Muscle of leg (tissue), 11 donors: ENCODE results near the gene FBXW7. TPM values are rescaled to one million over a fixed set of nuclear protein-coding genes. Genes with fewer than 3 reads are reported as not detected.

Experiments
- DNase-seq: peaks from one replicate; pipeline ENCODE4 v3.0.0; 2013
- H3K27ac ChIP-seq: one replicate; pipeline ENCODE4 v1.5.1; 2013; ENCODE audit warnings: mild to moderate bottlenecking, low read length, control low read depth
- H3K27me3 ChIP-seq: one replicate; pipeline ENCODE4 v1.6.1; 2013; ENCODE audit warnings: low read length; ENCODE audit not compliant: control insufficient read depth, insufficient read depth
- H3K36me3 ChIP-seq: one replicate; pipeline ENCODE4 v1.6.1; 2013; ENCODE audit warnings: low read length; ENCODE audit not compliant: control insufficient read depth, insufficient read depth
- H3K4me1 ChIP-seq: one replicate; pipeline ENCODE4 v1.6.1; 2013; ENCODE audit warnings: low read length; ENCODE audit not compliant: control insufficient read depth, insufficient read depth
- H3K4me3 ChIP-seq: one replicate; pipeline ENCODE4 v1.5.1; 2013; ENCODE audit warnings: low read length, control low read depth
- H3K9me3 ChIP-seq: replicated peaks from 2 replicates; pipeline ENCODE4 v1.6.1; 2013; ENCODE audit warnings: low read depth, low read length; ENCODE audit not compliant: control insufficient read depth
- WGBS: methylation state at CpG from one replicate; pipeline ENCODE4 v1.1.5; 2013; ENCODE audit warnings: missing lambda C conversion rate; ENCODE audit not compliant: insufficient coverage; 5-methylcytosine and 5-hydroxymethylcytosine counted together
- polyA plus RNA-seq, 8 donors: library from polyadenylated mRNA; unstranded; fragments of 120-200 nt; gene quantifications; one replicate each; pipeline versions ENCODE4 v1.2.1 to v1.2.3, GENCODE V29; 2013; ENCODE audit warnings: inconsistent platforms in 1 of 8, low replicate concordance in 1 of 8; ENCODE audit not compliant: insufficient read length in 8 of 8, insufficient read depth in 1 of 8
- total RNA-seq: library from RNA; stranded (reverse); fragments of 120-200 nt; gene quantifications from one replicate; pipeline ENCODE4 v1.2.4, GENCODE V29; 2013

The FBXW7 gene
- total and polyA plus RNA-seq, 9 donors = 18.9 to 73.7 (median 24.6) TPM

- no peaks in the 10 kb centered on the region for H3K27me3 ChIP-seq
- H3K4me1 ChIP-seq = no peaks in the 10 kb centered on the region
- no peaks in the 10 kb centered on the region for H3K36me3 ChIP-seq
- no CpG with 5 or more reads among the region's 1 CpG for WGBS
- no peak overlapping the region for H3K27ac ChIP-seq
- H3K4me3 ChIP-seq = no peak overlapping the region
- no peaks in the 10 kb centered on the region for H3K9me3 ChIP-seq
- no peak for DNase-seq
Measured at GRCh38 chr4:152421576-152421975, 114.3 kb downstream of the FBXW7 start.

- Histone ChIP-seq H3K4me1 (no peaks in the 10 kb centered on the region), H3K36me3 (no peaks in the 10 kb centered on the region), H3K4me3 (no peak overlapping the region), H3K27ac (no peak overlapping the region), H3K9me3 (no peaks in the 10 kb centered on the region), H3K27me3 (no peaks in the 10 kb centered on the region)
- no peak for DNase-seq
- WGBS = no CpG with 5 or more reads among the region's 2 CpGs
Measured at GRCh38 chr4:152419809-152420208, 116.1 kb downstream of the FBXW7 start.

DNA sequence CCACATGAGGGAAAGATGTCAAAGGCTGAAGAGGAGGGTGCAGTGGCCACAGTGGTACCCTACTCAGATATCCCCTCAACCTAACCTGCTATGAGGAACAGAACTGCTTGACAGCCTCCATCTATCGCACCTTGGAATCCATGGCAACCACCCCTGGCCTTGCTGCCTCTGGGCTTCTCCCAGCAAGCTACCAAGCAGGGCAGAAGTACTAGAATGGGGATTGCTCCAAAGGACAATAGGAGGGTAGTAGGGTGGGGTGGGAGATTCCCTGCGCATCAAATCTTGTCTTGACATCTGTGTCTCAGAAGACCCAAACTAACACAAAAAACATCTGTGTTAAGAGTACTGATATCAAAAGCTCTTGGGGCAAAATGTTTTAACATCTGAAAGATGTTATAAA, 118.2 kb downstream of the FBXW7 start:
- no peak for DNase-seq
- Histone ChIP-seq H3K4me1 (no peaks in the 10 kb centered on the region), H3K9me3 (no peaks in the 10 kb centered on the region), H3K4me3 (no peak overlapping the region), H3K27me3 (no peaks in the 10 kb centered on the region), H3K36me3 (no peaks in the 10 kb centered on the region), H3K27ac (no peak overlapping the region)
- no CpG with 5 or more reads among the region's 2 CpGs for WGBS

DNA sequence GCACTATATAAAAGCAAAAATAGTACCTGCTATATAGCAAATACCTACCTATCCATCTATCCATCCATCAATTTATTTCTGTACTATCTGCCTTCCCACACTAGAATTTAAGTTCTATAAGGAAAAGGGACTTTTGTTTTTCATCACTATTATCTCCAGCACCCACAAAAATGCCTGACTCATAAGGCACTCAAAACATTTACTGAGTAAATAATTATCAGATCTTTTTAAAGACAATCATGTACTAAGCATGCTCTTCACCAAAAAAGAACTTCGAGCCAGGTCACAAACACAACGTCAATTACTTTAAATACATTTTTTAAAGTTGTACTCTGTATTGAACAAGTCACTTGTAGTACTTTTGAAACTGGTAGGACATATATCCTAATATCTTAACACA, 119.9 kb downstream of the FBXW7 start:
- WGBS = no CpG with 5 or more reads among the region's 2 CpGs

GRCh38 chr4:152408514-152409327, 127.2 kb downstream of the FBXW7 start:
- Histone ChIP-seq H3K36me3 (no peaks in the 10 kb centered on the region), H3K4me1 (no peaks in the 10 kb centered on the region), H3K4me3 (no peak overlapping the region), H3K27ac (no peak overlapping the region), H3K9me3 (no peaks in the 10 kb centered on the region), H3K27me3 (no peaks in the 10 kb centered on the region)
- WGBS = no CpG with 5 or more reads among the region's 3 CpGs
- DNase-seq = no peak

More for the DNA sequence above, 119.9 kb downstream of the FBXW7 start:
- no peak for DNase-seq
- no peak overlapping the region for H3K4me3 ChIP-seq
- H3K9me3 ChIP-seq = no peaks in the 10 kb centered on the region
- no peak overlapping the region for H3K27ac ChIP-seq
- no peaks in the 10 kb centered on the region for H3K36me3 ChIP-seq
- H3K4me1 ChIP-seq = no peaks in the 10 kb centered on the region
- no peaks in the 10 kb centered on the region for H3K27me3 ChIP-seq

- no peak for DNase-seq
Measured at GRCh38 chr4:152401424-152401823, 134.5 kb downstream of the FBXW7 start.

GRCh38 chr4:152399246-152399645, 136.6 kb downstream of the FBXW7 start:
- no peaks in the 10 kb centered on the region for H3K36me3 ChIP-seq
- H3K27me3 ChIP-seq = no peaks in the 10 kb centered on the region
- H3K4me3 ChIP-seq = no peak overlapping the region
- H3K4me1 ChIP-seq = no peaks in the 10 kb centered on the region
- no peak overlapping the region for H3K27ac ChIP-seq
- DNase-seq = peak; percentile 7
- no peaks in the 10 kb centered on the region for H3K9me3 ChIP-seq

More at GRCh38 chr4:152401424-152401823, 134.5 kb downstream of the FBXW7 start:
- no peak overlapping the region for H3K4me3 ChIP-seq
- no peak overlapping the region for H3K27ac ChIP-seq
- H3K9me3 ChIP-seq = no peaks in the 10 kb centered on the region
- H3K27me3 ChIP-seq = no peaks in the 10 kb centered on the region
- no peaks in the 10 kb centered on the region for H3K4me1 ChIP-seq
- WGBS = no CpG with 5 or more reads among the region's 3 CpGs
- H3K36me3 ChIP-seq = no peaks in the 10 kb centered on the region

DNA sequence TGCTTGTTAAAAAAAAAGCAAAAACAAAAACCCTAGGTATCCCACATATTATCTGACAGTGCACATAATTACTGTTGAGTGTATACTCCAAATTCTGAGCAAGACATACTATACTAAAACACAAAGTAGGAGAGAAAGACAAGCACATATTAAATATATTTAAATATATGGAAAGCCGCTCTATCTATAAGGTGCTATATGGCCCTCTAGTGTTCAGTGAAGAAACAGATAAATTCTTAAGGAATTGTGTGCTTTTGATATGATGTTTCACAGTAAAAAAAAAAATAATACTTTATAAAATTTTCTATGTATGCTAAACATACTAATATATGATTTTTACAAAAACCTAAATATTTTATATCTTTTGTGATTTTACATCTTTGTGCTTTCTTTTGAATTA, 137.8 kb downstream of the FBXW7 start:
- H3K9me3 ChIP-seq = no peaks in the 10 kb centered on the region
- no peaks in the 10 kb centered on the region for H3K36me3 ChIP-seq
- no peaks in the 10 kb centered on the region for H3K4me1 ChIP-seq
- no peak overlapping the region for H3K27ac ChIP-seq
- H3K27me3 ChIP-seq = no peaks in the 10 kb centered on the region
- peak; percentile 11 for DNase-seq
- no CpG with 5 or more reads among the region's 1 CpG for WGBS
- no peak overlapping the region for H3K4me3 ChIP-seq

DNA sequence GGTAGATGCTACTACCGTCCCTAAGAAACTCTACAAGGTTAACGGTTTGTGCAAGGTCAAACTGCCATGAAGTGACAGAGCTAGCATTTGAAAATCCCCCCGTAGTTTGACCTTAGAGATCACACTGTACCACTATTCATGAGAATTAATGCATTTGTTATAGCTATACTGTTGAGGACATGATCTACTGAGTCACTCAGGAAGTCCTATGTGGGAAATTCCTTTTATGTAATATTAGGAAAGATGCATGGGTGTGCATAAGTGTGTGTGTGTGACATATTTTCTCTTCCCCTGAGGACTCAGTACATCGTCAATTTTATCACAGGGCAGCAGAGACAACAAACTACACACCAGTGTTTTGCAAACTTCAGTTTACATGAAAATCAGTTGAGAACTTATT, 141.1 kb downstream of the FBXW7 start:
- no peak for DNase-seq
- H3K36me3 ChIP-seq = no peaks in the 10 kb centered on the region
- H3K9me3 ChIP-seq = no peaks in the 10 kb centered on the region
- H3K27me3 ChIP-seq = no peaks in the 10 kb centered on the region
- no peaks in the 10 kb centered on the region for H3K4me1 ChIP-seq
- no CpG with 5 or more reads among the region's 4 CpGs for WGBS
- H3K4me3 ChIP-seq = no peak overlapping the region
- H3K27ac ChIP-seq = no peak overlapping the region

DNA sequence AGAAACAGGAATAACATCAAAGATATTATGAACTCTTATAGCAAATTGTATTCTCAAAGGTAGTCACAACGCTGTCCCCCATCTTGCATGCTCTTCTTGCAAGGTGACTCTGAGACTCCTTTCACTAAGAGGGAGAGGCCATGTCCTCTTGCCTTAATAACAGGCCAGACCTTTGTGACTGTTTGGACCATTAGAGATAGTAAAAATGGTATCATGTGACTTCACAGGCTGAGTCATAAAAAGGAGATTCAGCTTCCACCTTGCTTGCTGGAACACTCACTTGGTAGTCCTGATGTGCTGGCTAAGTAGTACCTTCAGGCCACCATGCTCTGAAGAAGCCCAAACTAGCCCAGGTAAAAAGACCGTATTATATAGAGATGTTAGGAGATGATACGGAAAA, 143.8 kb downstream of the FBXW7 start:
- Histone ChIP-seq H3K36me3 (no peaks in the 10 kb centered on the region), H3K4me3 (no peak overlapping the region), H3K4me1 (no peaks in the 10 kb centered on the region), H3K27ac (no peak overlapping the region), H3K9me3 (no peaks in the 10 kb centered on the region), H3K27me3 (no peaks in the 10 kb centered on the region)
- DNase-seq = no peak
- no CpG with 5 or more reads among the region's 3 CpGs for WGBS

- Histone ChIP-seq H3K4me3 (no peak overlapping the region), H3K27ac (no peak overlapping the region), H3K36me3 (no peaks in the 10 kb centered on the region), H3K27me3 (no peaks in the 10 kb centered on the region), H3K4me1 (no peaks in the 10 kb centered on the region), H3K9me3 (no peaks in the 10 kb centered on the region)
- DNase-seq = no peak
- no CpG with 5 or more reads among the region's 1 CpG for WGBS
Measured at GRCh38 chr4:152390216-152390615, 145.7 kb downstream of the FBXW7 start.
